ENCODE results near the gene DNAH14. TPM values are rescaled to one million over a fixed set of nuclear protein-coding genes. Genes with fewer than 3 reads are reported as not detected.

Gene DNAH14
- total and polyA plus RNA-seq, 2 of the 13 experiments (the other 11 are each of a cell fraction or from before 2014, with no cell fraction given), result 4.5 to 27.5 TPM

- TF ChIP-seq ZSCAN21 (CRISPR knock-in tag; IDR thresholded peaks at IDR 0.05; ENCODE audit: borderline replicate concordance) (no peak), ZNF781 (CRISPR knock-in tag; IDR thresholded peaks at IDR 0.05; ENCODE audit: borderline replicate concordance, not compliant biosample characterization) (no peak), ZNF501 (CRISPR knock-in tag; IDR thresholded peaks at IDR 0.05) (no peak), EHMT2 (IDR thresholded peaks at IDR 0.05; ENCODE audit: borderline replicate concordance, low read depth, low read length) (no peak), ZNF460 (CRISPR knock-in tag; IDR thresholded peaks at IDR 0.05; ENCODE audit: borderline replicate concordance) (no peak), RFXAP (CRISPR knock-in tag; IDR thresholded peaks at IDR 0.05; ENCODE audit: borderline replicate concordance) (no peak), ZNF101 (CRISPR knock-in tag; IDR thresholded peaks at IDR 0.05; ENCODE audit: borderline replicate concordance, low read depth) (no peak), THYN1 (CRISPR knock-in tag; IDR thresholded peaks at IDR 0.05; ENCODE audit: borderline replicate concordance, low read depth) (no peak), ZBTB49 (CRISPR knock-in tag; IDR thresholded peaks at IDR 0.05; ENCODE audit: borderline replicate concordance) (no peak)
- BruUV-seq (replicated peaks), result no TSS peak
- Histone ChIP-seq H3K9me3 (ENCODE audit: low read length) (peaks cover 13% of the 10 kb centered on the region), H3K27ac (ENCODE audit: extremely low read length, insufficient read depth, low read length) (no peak overlapping the region), H3K79me2 (ENCODE audit: insufficient read depth, low read length) (no peaks in the 10 kb centered on the region), H2AFZ (ENCODE audit: low read length) (no peak overlapping the region), H3K4me2 (ENCODE audit: low read depth, low read length) (no peak overlapping the region), H3K36me3 (replicated peaks in 1 of 2; ENCODE audit: control insufficient read depth in 1 of 2, insufficient read depth in 2 of 2, low read length in 2 of 2) (no peaks in the 10 kb centered on the region), H3K4me3 (replicated peaks in 1 of 3; ENCODE audit: insufficient read depth in 1 of 3, low read depth in 2 of 3, low read length in 3 of 3) (no peak overlapping the region), H3K27me3 (ENCODE audit: control insufficient read depth in 1 of 2, insufficient read depth in 2 of 2, low read length in 2 of 2) (no peaks in the 10 kb centered on the region), H3K9ac (ENCODE audit: insufficient read depth, low read depth, low read length) (no peak overlapping the region), H3K4me1 (ENCODE audit: insufficient read depth, low read length) (peaks cover 30% of the 10 kb centered on the region), H4K20me1 (ENCODE audit: insufficient read depth, low read length) (no peaks in the 10 kb centered on the region)
- in situ Hi-C loops (cut with HindIII; ENCODE audit: extremely low pct_ligation_motif_present, low pct_unique_long_range_greater_than_20kb), result no loop called here
- ATAC-seq (no peak), FAIRE-seq (no peak), DNase-seq (ENCODE audit: low spot score) (no peak)
- WGBS (ENCODE audit: low lambda C conversion rate), result 47% methylated on average over 4 of the region's 4 CpGs
- CTCF ChIA-PET (ENCODE audit: low intra/inter-chr PET ratio, low total read pairs), result no interaction called here
- intact Hi-C loops (cut with micrococcal nuclease; ENCODE audit: unreplicated experiment), result no loop called here
- POLR2A ChIA-PET, result no interaction called here
Measured at GRCh38 chr1:224882264-224882663, 47.2 kb upstream of the DNAH14 start.
